Neural cell (in vitro differentiated cells): ENCODE data around the gene UBE4B.

Source experiments
- EP300 ChIP-seq: fragments of 450-650 bp; conservative IDR thresholded peaks from 2 replicates; pipeline ENCODE4 v1.6.1; 2014; ENCODE audit warnings: antibody characterized with exemption, mild to moderate bottlenecking, moderate library complexity; ENCODE audit not compliant: poor library complexity, severe bottlenecking
- EZH2 ChIP-seq: fragments of 200-600, 300-800 bp; shearing (Covaris generic), sonication (generic); IDR thresholded peaks from 2 replicates; pipeline ENCODE4 v1.6.1; 2014; ENCODE audit warnings: antibody characterized with exemption, low read length, borderline replicate concordance, mild to moderate bottlenecking; ENCODE audit not compliant: insufficient read depth, poor library complexity, severe bottlenecking
- MXI1 ChIP-seq: fragments of 450-650 bp; conservative IDR thresholded peaks from 2 replicates; pipeline ENCODE4 v1.6.1; 2014; ENCODE audit warnings: antibody characterized with exemption, mild to moderate bottlenecking; ENCODE audit not compliant: poor library complexity, severe bottlenecking
- POLR2AphosphoS5 ChIP-seq: IDR thresholded peaks from 2 replicates; pipeline ENCODE4 v1.6.1; 2012
- TAF1 ChIP-seq: IDR thresholded peaks from 2 replicates; pipeline ENCODE4 v1.6.1; 2012; ENCODE audit warnings: low read depth
- TF ChIP-seq, protein P1 (sequence below): IDR thresholded peaks from 2 replicates; pipeline ENCODE4 v1.6.1; 2012; ENCODE audit warnings: borderline replicate concordance
- TF ChIP-seq, protein P2 (sequence below): fragments of 450-650 bp; IDR thresholded peaks from 2 replicates; pipeline ENCODE4 v1.5.1; 2014; ENCODE audit warnings: antibody characterized with exemption, mild to moderate bottlenecking, moderate library complexity; ENCODE audit not compliant: poor library complexity, severe bottlenecking

DNA sequence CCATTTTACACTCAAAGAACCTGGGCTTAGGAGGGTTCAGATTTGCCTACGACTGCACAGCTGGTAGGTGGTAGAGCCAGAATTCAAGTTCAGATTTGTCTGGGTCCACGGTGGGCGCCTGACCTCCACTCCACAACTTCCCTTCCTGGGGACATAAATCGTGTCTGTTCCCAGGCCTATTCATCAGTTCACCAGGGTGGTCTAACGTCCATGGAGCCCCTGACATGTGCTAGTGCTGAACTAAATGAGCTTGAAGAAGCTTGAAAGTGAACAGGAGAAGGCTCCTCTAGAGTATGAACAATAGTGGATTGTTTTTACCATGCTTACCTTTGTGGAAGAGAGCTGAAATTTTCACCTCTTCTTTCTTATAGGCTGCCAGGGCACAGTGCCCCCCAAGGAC, 145.1 kb downstream of the UBE4B start:
- TF ChIP-seq, protein P1, sequence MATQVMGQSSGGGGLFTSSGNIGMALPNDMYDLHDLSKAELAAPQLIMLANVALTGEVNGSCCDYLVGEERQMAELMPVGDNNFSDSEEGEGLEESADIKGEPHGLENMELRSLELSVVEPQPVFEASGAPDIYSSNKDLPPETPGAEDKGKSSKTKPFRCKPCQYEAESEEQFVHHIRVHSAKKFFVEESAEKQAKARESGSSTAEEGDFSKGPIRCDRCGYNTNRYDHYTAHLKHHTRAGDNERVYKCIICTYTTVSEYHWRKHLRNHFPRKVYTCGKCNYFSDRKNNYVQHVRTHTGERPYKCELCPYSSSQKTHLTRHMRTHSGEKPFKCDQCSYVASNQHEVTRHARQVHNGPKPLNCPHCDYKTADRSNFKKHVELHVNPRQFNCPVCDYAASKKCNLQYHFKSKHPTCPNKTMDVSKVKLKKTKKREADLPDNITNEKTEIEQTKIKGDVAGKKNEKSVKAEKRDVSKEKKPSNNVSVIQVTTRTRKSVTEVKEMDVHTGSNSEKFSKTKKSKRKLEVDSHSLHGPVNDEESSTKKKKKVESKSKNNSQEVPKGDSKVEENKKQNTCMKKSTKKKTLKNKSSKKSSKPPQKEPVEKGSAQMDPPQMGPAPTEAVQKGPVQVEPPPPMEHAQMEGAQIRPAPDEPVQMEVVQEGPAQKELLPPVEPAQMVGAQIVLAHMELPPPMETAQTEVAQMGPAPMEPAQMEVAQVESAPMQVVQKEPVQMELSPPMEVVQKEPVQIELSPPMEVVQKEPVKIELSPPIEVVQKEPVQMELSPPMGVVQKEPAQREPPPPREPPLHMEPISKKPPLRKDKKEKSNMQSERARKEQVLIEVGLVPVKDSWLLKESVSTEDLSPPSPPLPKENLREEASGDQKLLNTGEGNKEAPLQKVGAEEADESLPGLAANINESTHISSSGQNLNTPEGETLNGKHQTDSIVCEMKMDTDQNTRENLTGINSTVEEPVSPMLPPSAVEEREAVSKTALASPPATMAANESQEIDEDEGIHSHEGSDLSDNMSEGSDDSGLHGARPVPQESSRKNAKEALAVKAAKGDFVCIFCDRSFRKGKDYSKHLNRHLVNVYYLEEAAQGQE = no peak
- TF ChIP-seq, protein P2, sequence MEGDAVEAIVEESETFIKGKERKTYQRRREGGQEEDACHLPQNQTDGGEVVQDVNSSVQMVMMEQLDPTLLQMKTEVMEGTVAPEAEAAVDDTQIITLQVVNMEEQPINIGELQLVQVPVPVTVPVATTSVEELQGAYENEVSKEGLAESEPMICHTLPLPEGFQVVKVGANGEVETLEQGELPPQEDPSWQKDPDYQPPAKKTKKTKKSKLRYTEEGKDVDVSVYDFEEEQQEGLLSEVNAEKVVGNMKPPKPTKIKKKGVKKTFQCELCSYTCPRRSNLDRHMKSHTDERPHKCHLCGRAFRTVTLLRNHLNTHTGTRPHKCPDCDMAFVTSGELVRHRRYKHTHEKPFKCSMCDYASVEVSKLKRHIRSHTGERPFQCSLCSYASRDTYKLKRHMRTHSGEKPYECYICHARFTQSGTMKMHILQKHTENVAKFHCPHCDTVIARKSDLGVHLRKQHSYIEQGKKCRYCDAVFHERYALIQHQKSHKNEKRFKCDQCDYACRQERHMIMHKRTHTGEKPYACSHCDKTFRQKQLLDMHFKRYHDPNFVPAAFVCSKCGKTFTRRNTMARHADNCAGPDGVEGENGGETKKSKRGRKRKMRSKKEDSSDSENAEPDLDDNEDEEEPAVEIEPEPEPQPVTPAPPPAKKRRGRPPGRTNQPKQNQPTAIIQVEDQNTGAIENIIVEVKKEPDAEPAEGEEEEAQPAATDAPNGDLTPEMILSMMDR = no peak
- TF ChIP-seq POLR2AphosphoS5 (no peak), EP300 (no peak), EZH2 (no peak), TAF1 (no peak), MXI1 (no peak)
